B cell (primary cell): Measurements from ENCODE around the gene ABCB4.

Experiments used
- EZH2 ChIP-seq: IDR thresholded peaks from 2 replicates; pipeline ENCODE4 v1.6.1; 2012; ENCODE audit warnings: borderline replicate concordance, low read depth, mild to moderate bottlenecking, moderate library complexity, low read length; ENCODE audit not compliant: insufficient read depth, poor library complexity, severe bottlenecking
- TF ChIP-seq, protein P1 (sequence below): fragments of 200-600 bp; IDR thresholded peaks from one replicate; pipeline ENCODE4 v1.8.0; 2022; ENCODE audit warnings: antibody characterized with exemption, mild to moderate bottlenecking

DNA sequence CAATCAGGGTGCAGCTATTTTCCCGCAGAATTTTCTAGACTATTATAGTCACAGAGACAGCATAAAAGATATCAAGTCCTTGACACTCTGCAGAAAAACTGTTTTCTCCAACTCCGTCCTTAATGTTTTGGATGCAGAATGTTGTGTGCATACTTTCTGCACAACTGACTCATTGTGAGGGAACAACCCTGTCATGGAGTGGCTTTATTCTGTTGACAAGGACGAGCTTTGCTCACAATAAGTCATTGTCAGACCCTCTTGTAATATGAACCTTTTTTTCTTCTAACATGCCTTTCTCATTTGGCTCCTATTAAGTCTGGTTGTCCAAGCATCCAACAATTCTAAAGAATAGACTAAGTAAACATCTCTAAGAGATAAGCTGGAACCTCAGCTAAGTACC, 17.3 kb downstream of the ABCB4 start:
- TF ChIP-seq, protein P1, sequence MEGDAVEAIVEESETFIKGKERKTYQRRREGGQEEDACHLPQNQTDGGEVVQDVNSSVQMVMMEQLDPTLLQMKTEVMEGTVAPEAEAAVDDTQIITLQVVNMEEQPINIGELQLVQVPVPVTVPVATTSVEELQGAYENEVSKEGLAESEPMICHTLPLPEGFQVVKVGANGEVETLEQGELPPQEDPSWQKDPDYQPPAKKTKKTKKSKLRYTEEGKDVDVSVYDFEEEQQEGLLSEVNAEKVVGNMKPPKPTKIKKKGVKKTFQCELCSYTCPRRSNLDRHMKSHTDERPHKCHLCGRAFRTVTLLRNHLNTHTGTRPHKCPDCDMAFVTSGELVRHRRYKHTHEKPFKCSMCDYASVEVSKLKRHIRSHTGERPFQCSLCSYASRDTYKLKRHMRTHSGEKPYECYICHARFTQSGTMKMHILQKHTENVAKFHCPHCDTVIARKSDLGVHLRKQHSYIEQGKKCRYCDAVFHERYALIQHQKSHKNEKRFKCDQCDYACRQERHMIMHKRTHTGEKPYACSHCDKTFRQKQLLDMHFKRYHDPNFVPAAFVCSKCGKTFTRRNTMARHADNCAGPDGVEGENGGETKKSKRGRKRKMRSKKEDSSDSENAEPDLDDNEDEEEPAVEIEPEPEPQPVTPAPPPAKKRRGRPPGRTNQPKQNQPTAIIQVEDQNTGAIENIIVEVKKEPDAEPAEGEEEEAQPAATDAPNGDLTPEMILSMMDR: no peak
- no peak for TF ChIP-seq EZH2
